Duodenal mucosa (tissue), 2 donors: ENCODE data around the gene PLCD1.

ENCODE experiments used
- H3K27ac ChIP-seq: one replicate; pipeline ENCODE4 v1.7.0; 2013; ENCODE audit warnings: low read depth, low read length
- H3K27me3 ChIP-seq, 2 donors: one replicate each; pipeline ENCODE4 v1.7.0; 2013; ENCODE audit warnings: low read length in 2 of 2, control low read depth in 1 of 2; ENCODE audit not compliant: insufficient read depth in 2 of 2, control insufficient read depth in 1 of 2
- H3K36me3 ChIP-seq, 2 donors: one replicate each; pipeline ENCODE4 v1.7.0; 2013; ENCODE audit warnings: low read length in 2 of 2, control low read depth in 1 of 2; ENCODE audit not compliant: insufficient read depth in 2 of 2, control insufficient read depth in 1 of 2
- H3K4me1 ChIP-seq, 2 donors: one replicate each; pipeline ENCODE4 v1.7.0; 2013; ENCODE audit warnings: low read length in 2 of 2, control low read depth in 1 of 2; ENCODE audit not compliant: insufficient read depth in 2 of 2, control insufficient read depth in 1 of 2
- H3K4me3 ChIP-seq, 2 donors: one replicate each; pipeline ENCODE4 v1.7.0; 2013; ENCODE audit warnings: low read length in 2 of 2, low read depth in 1 of 2
- H3K9ac ChIP-seq, 2 donors: one replicate each; pipeline ENCODE4 v1.7.0; 2013; ENCODE audit warnings: low read length in 2 of 2, low read depth in 1 of 2
- H3K9me3 ChIP-seq, 2 donors: one replicate each; pipeline ENCODE4 v1.7.0; 2013; ENCODE audit warnings: low read length in 2 of 2, control low read depth in 1 of 2; ENCODE audit not compliant: control insufficient read depth in 1 of 2

Gene PLCD1

DNA sequence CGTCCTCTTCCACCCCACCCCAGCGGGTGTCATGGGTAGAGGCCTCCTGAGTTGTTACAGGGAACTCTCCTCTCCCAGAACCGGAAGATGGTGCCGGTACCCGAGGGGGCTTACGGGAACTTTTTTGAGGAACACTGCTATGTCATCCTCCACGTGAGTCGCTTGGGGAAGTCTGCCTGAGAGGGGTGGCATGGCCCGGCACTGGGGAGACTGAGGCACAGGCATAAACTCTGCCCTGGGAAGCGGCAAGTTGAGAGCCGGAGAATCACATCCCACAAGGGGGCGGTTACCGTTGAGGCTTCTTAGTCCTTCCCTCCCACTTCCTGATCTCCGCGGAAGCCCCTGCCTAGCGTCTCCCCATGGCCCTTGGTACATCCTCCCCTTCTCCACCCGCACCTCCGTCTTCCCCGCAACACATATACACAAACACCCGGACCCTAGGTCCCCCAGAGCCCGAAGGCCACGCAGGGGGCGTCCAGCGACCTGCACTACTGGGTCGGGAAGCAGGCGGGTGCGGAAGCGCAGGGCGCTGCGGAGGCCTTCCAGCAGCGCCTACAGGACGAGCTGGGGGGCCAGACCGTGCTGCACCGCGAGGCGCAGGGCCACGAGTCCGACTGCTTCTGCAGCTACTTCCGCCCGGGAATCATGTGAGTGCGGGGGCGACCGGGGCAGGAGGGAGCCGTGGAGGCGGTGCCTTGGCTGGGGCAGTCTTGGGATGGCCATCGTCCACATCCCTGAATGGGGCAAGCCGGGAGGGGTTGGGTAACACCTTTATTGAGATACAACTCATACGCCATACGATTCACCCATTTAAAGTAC is 35.4 kb downstream of the PLCD1 start:
- Histone ChIP-seq H3K36me3 (peaks cover 16 to 23% of the 10 kb centered on the region in 2 donors), H3K27me3 (no peaks in the 10 kb centered on the region), H3K9ac (peak overlapping the region; percentile 90 to 99), H3K9me3 (no peaks in the 10 kb centered on the region), H3K4me3 (peak overlapping the region; percentile 81 to 87), H3K27ac (peak overlapping the region; percentile 91), H3K4me1 (peaks cover 65 to 75% of the 10 kb centered on the region in 2 donors)

DNA sequence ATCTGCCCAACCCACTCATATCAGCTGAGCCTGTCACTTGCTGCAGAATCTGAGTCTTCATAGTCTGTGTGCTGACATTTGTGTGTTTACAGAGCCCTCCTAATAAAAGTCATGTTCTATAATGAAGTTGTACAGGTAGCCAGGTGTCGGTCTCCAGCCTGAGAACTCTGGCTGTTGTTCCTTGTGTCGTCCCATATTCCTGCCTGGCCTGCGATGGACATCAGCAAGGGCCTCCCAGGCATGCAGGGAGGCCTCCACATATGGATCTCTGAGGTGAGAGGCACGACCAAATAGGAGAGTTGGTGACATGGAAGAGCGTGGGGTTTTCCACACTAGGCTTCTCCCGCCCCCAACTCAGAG is 36.0 kb downstream of the PLCD1 start:
- Histone ChIP-seq H3K9ac (peak overlapping the region; percentile 90 to 99), H3K27ac (peak overlapping the region; percentile 91), H3K9me3 (no peaks in the 10 kb centered on the region), H3K4me3 (peak overlapping the region; percentile 81 to 87), H3K36me3 (peaks cover 16 to 23% of the 10 kb centered on the region in 2 donors), H3K4me1 (peaks cover 62 to 71% of the 10 kb centered on the region in 2 donors), H3K27me3 (no peaks in the 10 kb centered on the region)

DNA sequence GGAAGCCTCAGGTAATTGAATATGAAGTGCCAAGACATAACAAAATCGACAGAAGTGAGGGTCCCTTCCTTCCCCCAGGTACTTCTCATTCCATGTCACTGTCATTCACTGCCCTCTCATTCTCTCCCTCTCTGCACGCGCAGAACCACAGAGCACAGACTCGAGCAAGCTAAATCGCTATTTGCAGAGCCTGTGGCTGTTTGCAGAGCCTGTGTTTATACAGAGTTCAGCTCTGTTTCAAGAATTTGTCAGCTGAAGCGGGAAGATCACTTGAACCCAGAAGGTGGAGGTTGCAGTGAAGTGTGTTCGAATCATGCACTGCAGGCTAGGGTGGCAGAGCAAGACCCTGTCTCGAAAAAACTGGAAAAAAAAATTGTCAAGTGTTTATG is 36.4 kb downstream of the PLCD1 start:
- H3K9me3 ChIP-seq: no peaks in the 10 kb centered on the region
- no peaks in the 10 kb centered on the region for H3K27me3 ChIP-seq
- H3K4me1 ChIP-seq: peaks cover 61 to 68% of the 10 kb centered on the region in 2 donors
- peak overlapping the region; percentile 90 to 99 for H3K9ac ChIP-seq
- H3K27ac ChIP-seq: peak overlapping the region; percentile 91
- H3K36me3 ChIP-seq: peaks cover 16 to 23% of the 10 kb centered on the region in 2 donors
- H3K4me3 ChIP-seq: peak overlapping the region; percentile 81 to 87

DNA sequence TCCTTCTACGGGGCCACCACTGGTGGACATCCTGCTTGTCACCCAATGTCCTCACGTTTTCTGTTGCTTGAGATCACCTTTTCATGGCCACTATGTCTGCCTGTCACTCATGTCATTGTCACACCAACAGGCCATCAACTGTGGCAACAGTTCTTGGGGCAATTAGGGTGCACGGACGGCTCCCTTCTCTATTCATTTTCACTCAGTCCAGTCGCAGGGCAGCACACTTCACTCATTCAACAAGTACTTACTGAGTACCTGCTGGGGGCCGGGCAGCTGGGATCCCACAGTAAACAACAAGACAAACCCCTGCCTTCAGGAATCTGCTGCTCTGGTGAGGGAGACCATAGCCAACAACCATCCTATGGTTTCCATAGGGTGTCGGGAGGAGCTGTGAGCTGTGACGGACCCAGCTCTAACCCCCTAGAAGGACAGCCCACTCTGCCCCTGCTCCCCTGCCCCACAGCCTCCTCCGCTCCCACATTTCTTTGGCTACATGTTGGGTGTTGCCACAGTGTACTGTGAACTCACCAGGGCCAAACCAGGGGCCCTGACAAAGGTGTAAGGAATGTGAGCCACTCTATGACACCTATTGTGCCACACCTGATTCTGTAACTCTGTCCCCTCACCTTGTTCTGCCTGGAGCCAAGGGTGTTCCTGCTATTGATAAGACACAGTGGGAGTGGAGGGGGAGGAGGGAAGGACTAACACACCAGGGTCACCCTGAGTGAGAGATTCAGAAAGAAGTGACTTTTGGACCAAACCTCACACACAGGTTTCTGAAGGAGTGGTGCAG is 37.0 kb downstream of the PLCD1 start:
- no peaks in the 10 kb centered on the region for H3K27me3 ChIP-seq
- H3K36me3 ChIP-seq: peaks cover 16 to 17% of the 10 kb centered on the region in 2 donors
- no peaks in the 10 kb centered on the region for H3K9me3 ChIP-seq
- peaks cover 63 to 68% of the 10 kb centered on the region in 2 donors for H3K4me1 ChIP-seq
- H3K4me3 ChIP-seq: peak overlapping the region; percentile 81 to 87
- H3K9ac ChIP-seq: peak overlapping the region; percentile 90 to 99
- H3K27ac ChIP-seq: peak overlapping the region; percentile 91

DNA sequence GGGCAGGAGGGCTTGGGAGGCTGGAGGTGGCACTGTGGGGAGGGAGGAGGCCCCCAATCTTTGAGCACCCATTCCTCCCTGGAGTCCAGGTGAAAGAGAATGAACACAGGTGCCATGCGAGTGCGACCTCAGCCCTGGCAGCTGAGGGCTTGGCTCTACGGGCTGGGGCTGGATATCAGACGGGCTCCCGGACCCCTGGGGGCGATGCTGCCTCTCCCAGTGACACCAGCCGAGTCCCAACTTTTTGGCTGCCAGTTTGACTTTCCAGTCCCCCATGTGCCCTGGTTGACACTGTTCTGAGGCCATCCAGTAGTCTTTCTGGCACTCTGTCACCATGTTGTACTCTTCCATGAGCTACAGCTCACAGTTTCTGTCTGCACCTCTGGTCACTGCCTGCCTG is 37.6 kb downstream of the PLCD1 start:
- H3K27ac ChIP-seq: peak overlapping the region; percentile 88
- H3K9ac ChIP-seq: peak overlapping the region; percentile 90 to 99
- no peaks in the 10 kb centered on the region for H3K9me3 ChIP-seq
- peak overlapping the region; percentile 66 to 70 for H3K4me3 ChIP-seq
- peaks cover 13 to 16% of the 10 kb centered on the region in 2 donors for H3K36me3 ChIP-seq
- H3K4me1 ChIP-seq: peaks cover 60 to 65% of the 10 kb centered on the region in 2 donors
- no peaks in the 10 kb centered on the region for H3K27me3 ChIP-seq

DNA sequence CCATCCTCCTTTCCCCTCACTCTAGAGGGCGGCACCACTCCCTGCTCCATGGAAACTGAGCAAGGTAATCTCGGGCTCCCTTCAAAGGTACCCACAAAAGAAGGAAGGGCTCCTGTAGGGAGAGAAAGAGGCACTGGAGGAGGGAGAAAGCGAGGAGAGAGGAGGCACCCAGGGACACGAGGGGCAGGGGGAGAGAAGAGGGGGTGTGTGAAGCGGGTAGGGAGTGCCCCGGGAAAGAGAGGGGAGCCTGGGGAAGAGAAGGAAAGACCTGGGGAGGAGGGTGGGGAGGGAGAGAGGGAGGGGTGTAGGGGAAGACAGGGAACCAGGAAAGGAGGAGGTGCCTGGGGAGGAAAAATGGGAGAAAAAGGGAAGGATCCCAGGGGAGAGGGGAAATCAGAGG is 38.3 kb downstream of the PLCD1 start:
- peaks cover 61 to 65% of the 10 kb centered on the region in 2 donors for H3K4me1 ChIP-seq
- H3K27ac ChIP-seq: peak overlapping the region; percentile 88
- H3K36me3 ChIP-seq: peaks cover 9 to 10% of the 10 kb centered on the region in 2 donors
- H3K9me3 ChIP-seq: no peaks in the 10 kb centered on the region
- no peaks in the 10 kb centered on the region for H3K27me3 ChIP-seq
- peak overlapping the region; percentile 66 to 70 for H3K4me3 ChIP-seq
- peak overlapping the region; percentile 90 to 99 for H3K9ac ChIP-seq

DNA sequence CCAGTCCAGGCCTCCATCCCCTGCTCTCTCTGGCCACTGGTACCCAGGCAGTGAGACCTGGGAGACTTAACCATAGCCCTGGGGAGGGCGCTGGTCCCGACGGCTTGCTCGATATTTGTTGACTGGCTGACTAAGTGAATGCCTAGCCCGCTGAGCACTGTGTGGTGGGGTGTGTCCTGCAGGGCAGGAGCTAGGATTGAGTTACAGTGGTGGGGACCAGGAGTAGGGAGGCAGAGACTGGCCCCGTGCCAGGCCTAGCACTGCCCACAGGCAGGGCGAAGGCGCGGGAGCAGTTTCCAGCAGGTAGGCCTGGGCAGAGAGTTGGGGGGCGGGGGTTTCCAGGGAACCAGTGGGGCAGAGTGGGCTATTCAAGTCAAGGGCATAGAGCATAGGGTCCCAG is 38.9 kb downstream of the PLCD1 start, which contains the start of gene VILL:
Gene VILL (plus strand): TSS at position 260 of the 400 bp plus-strand sequence. CDS start 2,887 bp downstream, outside the sequence.
- Histone ChIP-seq H3K9me3 (no peaks in the 10 kb centered on the region), H3K27ac (peak within 1 kb of the TSS; percentile 88), H3K9ac (peak within 1 kb of the TSS; percentile 90 to 99), H3K4me3 (peak within 1 kb of the TSS; percentile 66 to 70), H3K27me3 (no peaks in the 10 kb centered on the region), H3K4me1 (peaks cover 64 to 65% of the 10 kb centered on the region in 2 donors), H3K36me3 (peaks cover 4% of the 10 kb centered on the region in 2 donors)

DNA sequence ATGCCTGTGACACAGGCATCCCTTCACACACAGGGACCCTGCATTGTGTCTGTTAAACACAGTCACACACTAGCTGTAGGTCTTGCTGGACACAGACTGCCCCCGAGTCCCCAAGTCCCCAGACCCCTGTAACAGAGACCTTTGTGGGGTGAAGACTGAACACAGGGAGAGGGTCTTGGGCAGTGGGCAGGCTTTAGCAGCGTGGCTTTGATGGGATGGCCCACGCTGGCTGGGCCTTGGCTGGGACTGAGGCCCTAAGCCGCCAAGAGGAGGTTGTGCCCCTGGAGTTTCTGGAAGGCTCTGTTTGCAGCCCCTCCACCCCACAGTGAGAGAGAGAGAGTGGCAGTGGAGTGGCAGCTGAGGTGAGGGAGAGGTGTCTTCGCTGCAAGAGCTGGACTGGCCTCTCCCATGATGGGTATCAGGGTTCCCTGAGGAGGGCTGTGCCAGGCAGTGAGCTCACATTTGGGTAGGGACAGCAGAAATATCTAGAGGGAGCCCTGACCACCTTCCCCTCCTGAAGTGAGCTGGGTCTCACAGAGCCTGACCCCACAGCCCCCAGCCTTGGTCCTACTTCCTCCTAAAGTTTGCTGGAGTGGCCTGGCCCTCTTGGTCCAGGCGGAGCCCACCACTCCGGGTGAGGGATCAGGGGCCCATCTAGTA is 39.5 kb downstream of the PLCD1 start:
- H3K4me3 ChIP-seq: peak overlapping the region; percentile 66 to 70
- no peaks in the 10 kb centered on the region for H3K9me3 ChIP-seq
- peak overlapping the region; percentile 88 for H3K27ac ChIP-seq
- H3K9ac ChIP-seq: peak overlapping the region; percentile 90 to 99
- peaks cover 63 to 64% of the 10 kb centered on the region in 2 donors for H3K4me1 ChIP-seq
- no peaks in the 10 kb centered on the region for H3K36me3 ChIP-seq
- no peaks in the 10 kb centered on the region for H3K27me3 ChIP-seq

DNA sequence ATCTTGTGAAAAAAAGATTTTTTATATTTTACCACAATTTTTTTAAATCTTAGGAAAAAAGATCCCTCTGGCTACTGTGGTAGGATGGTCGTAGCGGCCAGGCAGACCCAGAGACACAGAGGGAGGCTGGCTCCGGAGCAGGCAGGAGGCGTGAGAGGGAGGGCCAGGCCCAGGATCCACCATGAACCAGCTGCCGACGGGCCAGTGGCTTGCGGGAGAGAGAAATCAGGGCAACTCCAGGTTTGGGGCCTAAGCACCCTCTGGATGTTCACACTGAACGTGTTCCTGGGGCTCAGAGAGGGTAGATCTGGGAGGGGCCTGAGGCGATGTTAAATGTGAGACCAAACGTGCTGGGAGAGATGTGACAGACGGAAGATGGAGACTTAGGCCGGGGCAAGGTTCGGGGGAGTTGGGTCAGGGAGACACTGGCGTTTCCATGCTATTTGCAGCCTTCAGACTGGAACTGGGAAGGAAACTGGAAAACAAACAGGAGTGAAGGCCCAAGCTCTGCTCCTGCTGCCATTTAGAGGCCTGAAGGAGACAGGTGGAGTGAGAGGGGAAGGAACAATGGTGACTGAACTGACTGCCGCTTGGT is 40.4 kb downstream of the PLCD1 start:
- peak overlapping the region; percentile 4 to 99 for H3K9ac ChIP-seq
- peak overlapping the region in 1 of 2 donors; percentile 33 for H3K4me3 ChIP-seq
- H3K9me3 ChIP-seq: no peaks in the 10 kb centered on the region
- peaks cover 54 to 59% of the 10 kb centered on the region in 2 donors for H3K4me1 ChIP-seq
- peaks cover 0 to 4% of the 10 kb centered on the region in 2 donors for H3K36me3 ChIP-seq
- no peak overlapping the region for H3K27ac ChIP-seq
- H3K27me3 ChIP-seq: no peaks in the 10 kb centered on the region
